ENCODE results near the gene TNK1. TPM values are rescaled to one million over a fixed set of nuclear protein-coding genes. Genes with fewer than 3 reads are reported as not detected.

The TNK1 gene
- total RNA-seq, 1 donor from 2014 or later, result 1.8 TPM

DNA sequence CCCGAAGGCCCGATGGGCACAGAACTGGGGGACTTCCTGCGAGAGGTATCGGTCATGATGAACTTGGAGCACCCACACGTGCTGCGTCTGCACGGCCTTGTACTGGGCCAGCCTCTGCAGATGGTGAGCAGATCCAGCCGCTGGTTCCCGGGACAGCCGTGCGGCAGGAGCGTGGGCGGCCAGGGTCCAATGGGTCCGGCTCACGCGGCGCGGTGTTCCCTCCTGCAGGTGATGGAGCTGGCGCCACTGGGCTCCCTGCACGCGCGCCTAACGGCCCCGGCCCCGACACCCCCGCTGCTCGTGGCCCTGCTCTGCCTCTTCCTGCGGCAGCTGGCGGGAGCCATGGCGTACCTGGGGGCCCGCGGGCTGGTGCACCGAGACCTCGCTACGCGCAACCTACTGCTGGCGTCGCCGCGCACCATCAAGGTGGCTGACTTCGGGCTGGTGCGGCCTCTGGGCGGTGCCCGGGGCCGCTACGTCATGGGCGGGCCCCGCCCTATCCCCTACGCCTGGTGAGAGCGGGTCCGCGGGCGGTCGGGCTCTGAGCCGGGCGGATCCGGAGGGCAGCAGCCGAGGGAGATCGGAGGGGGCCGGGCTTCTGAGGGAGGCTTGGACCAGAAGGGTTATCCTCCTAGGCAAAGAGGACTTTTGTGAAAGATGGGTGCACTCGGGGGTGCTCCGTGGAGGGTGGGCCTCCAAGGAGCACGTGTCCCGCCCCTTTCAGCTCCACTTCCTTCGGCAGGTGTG is 3.0 kb downstream of the TNK1 start:
- Histone ChIP-seq H2AFZ (replicated peaks) (peak overlapping the region; percentile 60), H3K27ac (no peak overlapping the region), H3K9me3 (ENCODE audit: low read depth) (peaks cover 5% of the 10 kb centered on the region), H3K4me3 (peak overlapping the region; percentile 45), H4K20me1 (ENCODE audit: low read depth) (peaks cover 5% of the 10 kb centered on the region), H3K4me2 (peak overlapping the region; percentile 85), H3K36me3 (no peaks in the 10 kb centered on the region), H3F3A (ENCODE audit: low read depth) (peaks cover 18% of the 10 kb centered on the region), H3K79me2 (ENCODE audit: low read depth) (no peaks in the 10 kb centered on the region), H3K4me1 (peaks cover 8% of the 10 kb centered on the region), H3K9ac (no peak overlapping the region), H3K27me3 (peaks cover 57% of the 10 kb centered on the region)
- TF ChIP-seq, protein P1, sequence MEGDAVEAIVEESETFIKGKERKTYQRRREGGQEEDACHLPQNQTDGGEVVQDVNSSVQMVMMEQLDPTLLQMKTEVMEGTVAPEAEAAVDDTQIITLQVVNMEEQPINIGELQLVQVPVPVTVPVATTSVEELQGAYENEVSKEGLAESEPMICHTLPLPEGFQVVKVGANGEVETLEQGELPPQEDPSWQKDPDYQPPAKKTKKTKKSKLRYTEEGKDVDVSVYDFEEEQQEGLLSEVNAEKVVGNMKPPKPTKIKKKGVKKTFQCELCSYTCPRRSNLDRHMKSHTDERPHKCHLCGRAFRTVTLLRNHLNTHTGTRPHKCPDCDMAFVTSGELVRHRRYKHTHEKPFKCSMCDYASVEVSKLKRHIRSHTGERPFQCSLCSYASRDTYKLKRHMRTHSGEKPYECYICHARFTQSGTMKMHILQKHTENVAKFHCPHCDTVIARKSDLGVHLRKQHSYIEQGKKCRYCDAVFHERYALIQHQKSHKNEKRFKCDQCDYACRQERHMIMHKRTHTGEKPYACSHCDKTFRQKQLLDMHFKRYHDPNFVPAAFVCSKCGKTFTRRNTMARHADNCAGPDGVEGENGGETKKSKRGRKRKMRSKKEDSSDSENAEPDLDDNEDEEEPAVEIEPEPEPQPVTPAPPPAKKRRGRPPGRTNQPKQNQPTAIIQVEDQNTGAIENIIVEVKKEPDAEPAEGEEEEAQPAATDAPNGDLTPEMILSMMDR (IDR thresholded peaks at IDR 0.05), result no peak
- TF ChIP-seq EZH2phosphoT487 (IDR thresholded peaks at IDR 0.05) (no peak), EZH2 (IDR thresholded peaks at IDR 0.05) (no peak)
- Mint-ChIP-seq H3K9me3 (peaks cover 13% of the 10 kb centered on the region), H3K4me1 (peaks cover 11% of the 10 kb centered on the region), H3K27me3 (ENCODE audit: insufficient read depth, low read depth) (peaks cover 43% of the 10 kb centered on the region), H3K36me3 (peaks cover 3% of the 10 kb centered on the region), H3K27ac (no peak overlapping the region), H3K4me3 (peak overlapping the region; percentile 36)
- peak; percentile 91 for DNase-seq (ENCODE audit: low spot score)

DNA sequence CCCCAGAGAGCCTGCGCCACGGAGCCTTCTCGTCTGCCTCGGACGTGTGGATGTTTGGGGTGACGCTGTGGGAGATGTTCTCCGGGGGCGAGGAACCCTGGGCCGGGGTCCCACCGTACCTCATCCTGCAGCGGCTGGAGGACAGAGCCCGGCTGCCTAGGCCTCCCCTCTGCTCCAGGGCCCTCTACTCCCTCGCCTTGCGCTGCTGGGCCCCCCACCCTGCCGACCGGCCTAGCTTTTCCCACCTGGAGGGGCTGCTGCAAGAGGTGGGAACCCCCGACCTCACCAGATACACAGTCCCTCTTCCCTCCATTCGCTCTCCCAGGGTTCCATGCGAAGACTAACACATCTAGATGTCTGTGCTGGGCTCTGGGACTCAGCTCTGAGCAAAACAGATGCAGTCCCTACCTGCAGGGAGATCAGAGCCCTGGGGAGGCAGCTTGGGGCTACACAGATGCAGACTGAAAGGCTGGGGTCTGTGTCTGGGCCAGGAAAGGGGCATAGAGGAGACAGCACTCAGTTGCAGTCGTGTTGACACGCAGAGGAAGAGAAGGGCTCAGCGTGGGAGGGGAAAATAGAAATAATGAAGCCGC is 3.7 kb downstream of the TNK1 start:
- H3K36me3 ChIP-seq, result no peaks in the 10 kb centered on the region
- Mint-ChIP-seq H3K27ac (peak overlapping the region; percentile 15), H3K27me3 (ENCODE audit: insufficient read depth, low read depth) (peaks cover 39% of the 10 kb centered on the region), H3K4me3 (peak overlapping the region; percentile 36), H3K36me3 (peaks cover 5% of the 10 kb centered on the region), H3K9me3 (peaks cover 6% of the 10 kb centered on the region), H3K4me1 (peaks cover 11% of the 10 kb centered on the region)
- H3K27me3 ChIP-seq, result peaks cover 50% of the 10 kb centered on the region
- peak overlapping the region; percentile 85 for H3K4me2 ChIP-seq
- no peaks in the 10 kb centered on the region for H3K9me3 ChIP-seq (ENCODE audit: low read depth)
- peaks cover 8% of the 10 kb centered on the region for H3K4me1 ChIP-seq
- H3F3A ChIP-seq (ENCODE audit: low read depth), result peaks cover 18% of the 10 kb centered on the region
- H4K20me1 ChIP-seq (ENCODE audit: low read depth), result peaks cover 5% of the 10 kb centered on the region
- DNase-seq (ENCODE audit: low spot score), result no peak
- peak overlapping the region; percentile 60 for H2AFZ ChIP-seq (replicated peaks)
- H3K79me2 ChIP-seq (ENCODE audit: low read depth), result no peaks in the 10 kb centered on the region
- no peak overlapping the region for H3K27ac ChIP-seq
- no peak overlapping the region for H3K9ac ChIP-seq
- H3K4me3 ChIP-seq, result peak overlapping the region; percentile 45
- TF ChIP-seq, protein P1 (IDR thresholded peaks at IDR 0.05), result no peak
- TF ChIP-seq EZH2phosphoT487 (IDR thresholded peaks at IDR 0.05), result no peak
- TF ChIP-seq EZH2 (IDR thresholded peaks at IDR 0.05), result no peak

DNA sequence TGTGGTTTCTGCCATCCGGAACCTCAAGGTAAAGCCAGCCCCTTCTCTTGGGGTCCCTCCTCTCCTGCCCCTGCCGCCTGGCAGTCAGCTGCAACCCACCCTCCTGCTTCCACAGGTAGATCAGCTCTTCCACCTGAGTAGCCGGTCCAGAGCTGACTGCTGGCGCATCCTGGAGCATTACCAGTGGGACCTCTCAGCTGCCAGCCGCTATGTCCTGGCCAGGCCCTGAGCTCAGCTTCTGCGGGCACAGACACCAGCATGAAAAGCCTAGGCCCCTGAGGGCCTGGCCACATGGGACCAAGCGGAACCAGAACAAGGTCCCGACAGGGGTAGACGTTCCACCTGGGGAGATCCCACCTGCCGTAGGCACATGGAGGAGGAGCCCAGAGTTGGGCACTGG is 8.0 kb downstream of the TNK1 start:
- no peak for DNase-seq (ENCODE audit: low spot score)
- Histone ChIP-seq H3F3A (ENCODE audit: low read depth) (peaks cover 7% of the 10 kb centered on the region), H3K4me1 (peaks cover 10% of the 10 kb centered on the region), H3K36me3 (no peaks in the 10 kb centered on the region), H3K4me3 (no peak overlapping the region), H3K9ac (no peak overlapping the region), H2AFZ (replicated peaks) (no peak overlapping the region), H3K27me3 (peaks cover 12% of the 10 kb centered on the region), H3K79me2 (ENCODE audit: low read depth) (no peaks in the 10 kb centered on the region), H4K20me1 (ENCODE audit: low read depth) (peaks cover 10% of the 10 kb centered on the region), H3K4me2 (no peak overlapping the region), H3K9me3 (ENCODE audit: low read depth) (no peaks in the 10 kb centered on the region), H3K27ac (no peak overlapping the region)
- H3K9me3 Mint-ChIP-seq, result no peaks in the 10 kb centered on the region
- H3K4me3 Mint-ChIP-seq, result no peak overlapping the region
- peaks cover 7% of the 10 kb centered on the region for H3K36me3 Mint-ChIP-seq
- TF ChIP-seq, protein P1 (IDR thresholded peaks at IDR 0.05), result no peak
- no peak for TF ChIP-seq EZH2phosphoT487 (IDR thresholded peaks at IDR 0.05)
- no peak for TF ChIP-seq EZH2 (IDR thresholded peaks at IDR 0.05)
- H3K4me1 Mint-ChIP-seq, result peaks cover 6% of the 10 kb centered on the region
- H3K27me3 Mint-ChIP-seq (ENCODE audit: insufficient read depth, low read depth), result peaks cover 7% of the 10 kb centered on the region
- no peak overlapping the region for H3K27ac Mint-ChIP-seq

Data from neural progenitor cell (in vitro differentiated cells).